GM23248 (cell line): ENCODE measurements around the gene CA14.
"Not testable (repeated sequence)": the region's sequence is repeated elsewhere in the genome, so short reads cannot be mapped to it uniquely, and the experiment has no call there.

Source experiments
- EZH2 ChIP-seq: fragments of 200-600 bp; sonication (generic); IDR thresholded peaks from 2 replicates; pipeline ENCODE4 v1.6.1; 2018; ENCODE audit warnings: antibody characterized with exemption, mild to moderate bottlenecking; ENCODE audit not compliant: insufficient read depth, poor library complexity, severe bottlenecking
- EZH2phosphoT487 ChIP-seq: fragments of 200-600 bp; sonication (generic); IDR thresholded peaks from 2 replicates; pipeline ENCODE4 v1.6.1; 2018; ENCODE audit warnings: antibody characterized with exemption, moderate library complexity, mild to moderate bottlenecking, low read depth; ENCODE audit not compliant: insufficient read depth

GRCh38 chr1:150237176-150237575, 20.4 kb upstream of the CA14 start:
- TF ChIP-seq EZH2, EZH2phosphoT487: not testable (repeated sequence)
